T-helper 2 cell treated with Interferon-gamma antibody and Interleukin-4, amounts not matched to agents 100 ng/mL and 5 ng/mL, for 36 hours (primary cell): ENCODE data around the gene VPS13D. TPM values are rescaled to one million over a fixed set of nuclear protein-coding genes. Genes with fewer than 3 reads are reported as not detected.
"Not testable (repeated sequence)": the region's sequence is repeated elsewhere in the genome, so short reads cannot be mapped to it uniquely, and the experiment has no call there.

ENCODE experiments used
- intact Hi-C: fragments of 100-400 bp; cut with micrococcal nuclease; formaldehyde crosslinking; loops from one replicate; pipeline ENCODE4 v1.15.1; 2023
- total RNA-seq: library from RNA; stranded (reverse); gene quantifications from 2 replicates; pipeline ENCODE4 v1.2.3, GENCODE V29; 2022

The VPS13D gene
- total RNA-seq, 1 donor from 2014 or later, result 30.9 TPM

DNA sequence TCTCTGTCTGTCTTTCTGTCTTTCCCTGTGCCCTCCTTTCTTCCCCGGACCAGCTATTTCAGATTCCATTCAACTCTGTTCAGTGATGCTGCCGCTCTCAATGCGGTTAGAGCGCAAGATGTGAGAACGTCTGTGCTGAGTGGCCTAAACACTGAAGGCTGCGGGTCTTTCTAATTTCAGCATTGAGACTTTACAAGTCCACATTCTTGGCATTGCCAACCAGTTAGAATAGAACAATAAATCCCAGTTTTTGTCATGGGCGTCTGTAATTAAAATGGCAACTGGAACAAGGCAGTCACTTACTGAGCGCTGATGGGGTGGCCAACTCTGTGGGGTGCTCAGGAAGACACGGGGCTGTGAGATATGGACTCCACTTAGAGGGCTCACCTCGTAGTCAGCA lies 275.4 kb downstream of the VPS13D start:
- intact Hi-C loops, result no loop called here

DNA sequence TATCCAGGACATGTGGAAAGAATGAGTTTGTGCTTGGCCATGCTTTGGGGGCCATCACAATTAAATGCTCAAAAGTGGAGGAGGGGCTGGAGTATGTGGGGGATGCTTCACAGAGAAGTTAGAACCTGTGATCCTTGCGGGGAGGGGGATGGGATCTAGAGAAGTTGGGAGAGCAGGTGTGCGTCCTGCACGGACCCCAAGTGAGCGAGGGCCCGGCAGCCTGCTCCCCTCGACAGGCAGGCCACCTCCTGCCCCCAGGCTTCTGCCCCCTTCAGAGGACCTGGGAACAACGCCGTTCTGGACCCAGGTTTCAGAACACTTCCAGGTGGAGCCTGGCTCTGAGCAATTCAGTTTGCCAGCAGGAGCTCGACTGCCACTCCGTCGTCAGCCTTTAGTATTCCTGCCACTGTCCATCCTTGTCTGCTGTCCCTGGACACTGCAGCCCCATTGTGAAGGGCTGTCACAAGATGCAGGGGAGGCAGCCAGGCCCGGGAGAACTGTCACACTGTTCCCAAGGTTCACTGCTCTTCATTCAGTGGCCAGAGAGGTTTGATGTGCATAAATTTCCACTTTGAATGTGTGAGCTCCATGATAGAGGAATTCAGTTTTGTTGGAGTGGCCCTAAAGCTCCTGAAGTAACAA lies 275.9 kb downstream of the VPS13D start:
- intact Hi-C loops, result no loop called here

DNA sequence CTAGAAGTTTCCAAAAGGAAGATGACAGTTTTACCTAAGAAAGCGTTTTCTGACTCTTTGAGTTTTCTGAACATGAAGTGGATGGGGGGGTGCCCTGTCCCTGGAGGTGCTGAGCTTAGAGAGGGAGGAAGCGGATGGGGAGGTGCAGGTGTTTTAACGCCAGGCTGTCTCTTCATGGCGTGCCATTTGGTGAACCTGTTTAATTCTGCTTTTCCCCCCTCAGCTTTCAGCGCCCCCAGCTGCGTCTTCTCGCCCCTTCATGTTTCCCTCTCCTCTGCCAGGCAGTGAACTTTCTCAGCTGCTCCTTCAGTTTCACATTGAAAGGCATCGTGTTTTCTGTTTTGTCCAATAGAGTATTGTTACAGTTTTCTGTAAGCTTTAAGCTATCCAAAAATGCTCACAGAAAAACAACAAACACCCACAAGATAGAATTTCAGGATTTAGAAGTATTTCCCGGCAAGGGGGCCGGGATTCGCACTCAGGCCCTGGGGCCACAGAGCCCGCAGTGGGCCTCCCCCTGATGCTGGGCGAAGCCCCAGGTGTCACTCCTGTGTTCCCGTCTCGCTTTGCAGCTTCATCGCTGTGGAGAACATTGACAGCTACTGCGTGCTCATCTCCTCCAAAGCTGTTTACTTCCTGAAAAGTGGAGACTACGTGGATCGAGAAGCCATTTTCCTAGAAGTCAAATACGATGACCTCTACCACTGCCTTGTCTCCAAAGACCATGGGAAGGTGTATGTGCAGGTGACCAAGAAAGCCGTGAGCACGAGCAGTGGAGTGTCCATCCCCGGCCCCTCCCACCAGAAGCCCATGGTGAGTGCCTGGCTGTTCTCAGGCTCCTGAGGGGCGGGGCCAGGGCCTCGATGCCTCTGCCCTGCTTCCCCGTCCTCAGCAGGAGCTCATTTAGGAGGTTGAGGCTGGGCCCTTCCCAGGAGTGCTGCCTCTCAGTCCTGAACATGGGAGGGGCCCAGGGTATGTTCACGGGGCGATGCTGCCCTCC lies 276.8 kb downstream of the VPS13D start:
- intact Hi-C loops, result no loop called here

DNA sequence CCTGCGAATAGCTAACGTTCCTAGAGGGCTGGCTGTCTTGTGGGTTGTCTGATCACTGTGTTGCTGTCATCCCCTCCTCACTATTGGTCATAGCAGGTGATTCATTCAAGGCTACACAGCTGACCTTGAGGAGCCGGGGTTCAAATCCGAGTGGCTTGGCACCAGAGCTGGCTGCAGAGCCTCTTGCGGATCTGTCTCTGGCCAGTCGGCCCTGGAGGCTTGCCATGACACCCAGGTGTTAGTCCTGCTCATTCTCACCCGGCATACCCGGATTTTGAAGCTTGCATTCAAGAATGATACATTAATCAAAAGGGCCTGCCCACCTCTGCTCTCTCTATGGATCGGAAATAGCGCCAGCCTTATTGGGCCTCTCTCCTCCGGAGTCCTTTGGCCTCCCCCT lies 277.8 kb downstream of the VPS13D start:
- intact Hi-C loops, result no loop called here

DNA sequence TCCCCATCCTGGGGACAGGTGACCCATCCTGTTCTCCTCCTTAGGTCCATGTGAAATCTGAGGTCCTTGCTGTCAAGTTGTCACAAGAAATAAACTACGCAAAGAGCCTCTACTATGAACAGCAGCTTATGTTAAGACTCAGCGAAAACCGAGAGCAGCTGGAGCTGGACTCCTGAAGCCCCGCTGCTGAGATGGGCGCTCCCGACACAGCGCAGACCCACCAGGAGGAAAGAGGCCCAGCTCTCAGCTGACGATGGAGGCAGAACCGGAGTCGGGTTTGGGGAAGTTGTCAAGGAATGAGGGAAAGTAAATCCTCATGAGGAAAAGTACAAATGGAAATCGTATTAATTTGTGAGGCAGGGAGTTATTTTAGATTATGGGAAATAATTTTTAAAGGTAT lies 279.0 kb downstream of the VPS13D start:
- intact Hi-C loops, result no loop called here

DNA sequence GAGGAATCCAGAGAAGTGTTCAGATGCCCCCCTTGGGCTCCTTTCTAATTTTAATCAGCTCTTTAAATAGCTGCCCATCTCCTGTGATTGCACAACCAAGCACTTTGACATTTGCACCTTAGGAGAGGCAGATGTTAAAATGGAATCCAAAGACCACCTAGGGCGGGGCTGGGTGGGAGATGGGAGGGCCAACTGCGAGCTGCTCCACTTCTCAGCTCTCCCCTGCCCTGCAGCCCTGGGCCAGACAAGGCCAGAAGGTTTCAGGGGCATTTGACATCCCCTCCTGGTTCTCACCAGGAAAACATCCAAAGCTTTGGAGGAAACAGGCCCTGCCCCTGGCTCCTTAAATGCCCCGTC lies 281.3 kb downstream of the VPS13D start:
- intact Hi-C loops, result loop anchor here (1.0 to 5.0 kb wide), 3 partner anchors 33 to 91 kb away; no protein-coding TSS in a partner anchor

DNA sequence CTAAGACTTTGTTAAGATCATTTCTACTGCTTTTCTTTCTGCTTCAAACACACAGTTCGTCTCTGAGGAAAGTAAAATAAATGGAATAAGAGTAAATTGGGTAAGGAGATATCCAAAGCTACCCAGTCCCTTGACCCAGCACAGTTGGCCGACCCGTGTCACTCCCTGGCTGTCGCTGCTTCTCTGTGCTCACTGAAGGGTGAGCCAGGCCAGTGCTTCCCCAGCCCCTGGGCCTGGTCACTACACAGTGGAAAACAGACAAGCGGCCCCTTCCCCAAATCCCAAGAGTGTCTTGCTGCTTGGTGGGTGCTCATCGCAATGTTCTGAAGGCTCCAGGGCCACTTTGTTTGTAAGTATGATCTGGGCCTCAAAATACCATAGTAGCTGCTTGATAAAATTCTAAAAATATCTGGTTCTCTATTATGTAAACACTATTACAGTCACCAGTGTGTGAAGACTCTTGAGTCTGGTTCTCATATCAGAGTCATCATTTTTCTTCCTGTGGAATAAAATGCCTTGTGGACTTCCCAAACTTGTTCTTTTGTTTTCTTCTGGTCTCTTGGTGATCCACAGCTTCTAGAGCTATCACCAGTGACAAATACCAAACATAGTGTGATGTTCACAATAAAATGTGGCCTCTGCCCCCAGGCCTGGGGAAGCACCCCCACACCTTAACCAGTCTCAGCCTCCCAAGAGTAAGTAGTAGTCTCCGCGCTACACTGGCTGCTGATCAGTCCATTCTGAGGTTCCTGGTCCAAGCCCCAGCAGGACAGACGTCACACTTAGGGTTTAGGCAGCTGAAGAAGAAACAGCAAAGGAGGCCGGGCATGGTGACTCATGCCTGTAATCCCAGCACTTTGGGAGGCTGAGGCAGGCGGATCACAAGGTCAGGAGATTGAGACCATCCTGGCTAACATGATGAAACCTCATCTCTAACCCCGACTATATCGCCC lies 282.0 kb downstream of the VPS13D start:
- intact Hi-C loops, result loop anchor here (1.0 to 5.0 kb wide), 3 partner anchors 33 to 91 kb away; no protein-coding TSS in a partner anchor

DNA sequence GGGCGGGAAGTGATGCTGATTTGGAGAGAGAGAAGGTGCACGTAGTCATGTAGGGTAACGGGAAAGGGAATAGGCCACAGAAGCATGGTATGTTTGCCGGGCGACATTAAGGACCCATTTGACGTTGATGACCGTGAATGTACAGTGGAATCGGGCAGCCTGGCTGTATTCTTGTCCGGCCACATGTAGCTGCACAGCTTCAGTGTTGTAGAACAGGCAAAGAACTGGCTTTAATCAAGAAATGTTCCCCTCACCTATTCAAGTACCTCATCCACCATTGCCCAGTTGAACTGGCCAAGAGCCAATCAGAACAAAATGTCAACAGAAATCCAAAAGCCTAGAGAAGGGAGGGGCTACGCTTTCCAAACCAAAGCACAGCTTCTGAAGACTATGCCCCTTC lies 283.4 kb downstream of the VPS13D start:
- intact Hi-C loops, result loop anchor here (5.0 kb wide), 1 partner anchor 89 kb away; no protein-coding TSS in a partner anchor

DNA sequence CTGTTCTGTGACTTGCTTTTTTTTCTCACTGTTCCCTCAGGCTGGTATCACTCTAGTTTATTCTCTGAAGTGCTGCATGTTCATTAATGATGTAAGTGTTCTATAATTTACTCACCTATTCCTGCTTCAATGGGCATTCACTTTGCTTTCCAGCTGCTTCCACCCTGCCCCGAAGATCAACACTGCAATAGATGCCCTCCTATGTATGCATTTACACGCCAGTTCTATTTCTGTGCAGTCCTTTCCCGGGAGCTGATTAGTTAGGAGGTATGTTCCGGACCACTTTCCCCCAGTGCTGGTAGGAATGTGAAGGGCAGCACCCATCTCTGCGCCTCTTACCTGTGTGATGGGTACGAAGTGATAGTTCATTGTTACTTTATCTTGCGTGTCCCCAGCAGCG lies 284.8 kb downstream of the VPS13D start:
- intact Hi-C loops, result loop anchor here (5.0 kb wide), 1 partner anchor 88 kb away; no protein-coding TSS in a partner anchor

DNA sequence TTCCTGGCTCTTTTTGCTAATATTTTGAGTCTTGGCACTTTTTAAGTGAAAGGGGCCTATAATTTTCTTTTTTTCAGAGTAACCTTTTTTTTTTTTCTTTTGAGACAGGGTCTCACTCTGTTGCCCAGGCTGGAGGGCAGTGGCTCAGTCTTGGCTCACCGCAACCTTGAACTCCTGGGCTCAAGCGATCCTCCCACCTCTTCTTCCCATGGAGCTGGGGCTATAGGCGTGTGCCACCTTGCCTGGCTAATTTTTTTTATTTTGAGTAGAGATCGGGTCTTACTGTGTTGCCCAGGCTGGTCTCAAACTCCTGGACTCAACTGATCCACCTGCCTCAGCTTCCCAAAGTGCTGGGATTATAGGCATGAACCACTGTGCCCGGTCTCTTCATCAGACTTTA lies 285.4 kb downstream of the VPS13D start:
- intact Hi-C loops, result no loop called here

DNA sequence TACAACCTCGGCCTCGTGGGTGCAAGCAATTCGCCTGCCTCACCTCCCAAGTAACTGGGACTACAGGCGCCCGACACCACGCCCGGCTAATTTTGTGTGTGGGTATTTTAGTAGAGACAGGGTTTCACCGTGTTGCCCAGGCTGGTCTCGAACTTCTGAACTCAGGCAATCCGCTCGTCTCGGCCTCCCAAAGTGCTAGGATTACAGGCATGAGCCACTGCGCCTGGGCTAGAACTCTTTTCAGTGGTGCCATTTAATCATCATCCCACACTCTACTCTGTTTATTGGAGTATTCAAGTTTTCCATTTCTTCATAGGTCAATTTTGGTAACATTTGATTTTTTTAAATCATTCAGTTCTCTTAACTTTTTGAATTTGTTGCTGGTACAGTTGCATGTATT lies 286.9 kb downstream of the VPS13D start:
- intact Hi-C loops, result no loop called here

DNA sequence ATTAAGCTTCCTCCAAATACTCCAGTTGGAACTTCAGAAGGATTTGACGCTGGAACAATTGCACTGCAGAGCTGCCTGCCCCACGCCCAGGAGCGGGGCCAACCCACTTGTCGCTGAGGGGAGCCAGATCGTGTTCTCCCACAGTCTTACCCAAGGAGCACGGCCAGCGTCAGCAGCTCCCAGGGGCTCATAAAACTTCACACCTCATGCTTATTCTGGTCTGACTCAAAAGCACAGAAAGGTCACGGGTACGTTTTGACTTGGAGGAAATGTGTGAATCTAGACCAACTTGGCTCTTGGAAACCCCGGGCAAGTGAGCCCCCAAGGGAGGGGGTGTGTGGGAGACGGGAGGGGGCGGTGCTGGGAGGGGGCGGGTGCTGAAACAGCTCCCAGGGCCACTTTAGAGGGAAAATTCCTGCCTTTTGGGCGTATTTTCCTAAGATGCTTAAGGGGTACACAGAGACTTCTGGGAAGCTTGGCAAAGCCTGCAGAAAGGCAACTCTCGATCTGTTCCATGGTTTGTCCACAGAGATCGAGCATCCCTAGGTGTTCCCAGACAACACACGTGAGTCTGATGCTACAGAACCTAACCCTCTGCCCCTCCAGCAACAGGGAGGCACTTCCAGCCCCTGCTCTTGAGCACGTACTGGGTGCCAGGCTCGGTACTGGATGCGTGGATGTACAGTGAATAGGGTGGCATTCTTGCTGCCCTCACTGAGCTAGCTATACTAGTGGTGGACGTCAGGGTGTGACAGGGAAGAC lies 289.3 kb downstream of the VPS13D start:
- intact Hi-C loops, result loop anchor here (1.0 kb wide), 1 partner anchor 16 kb away; no protein-coding TSS in a partner anchor

DNA sequence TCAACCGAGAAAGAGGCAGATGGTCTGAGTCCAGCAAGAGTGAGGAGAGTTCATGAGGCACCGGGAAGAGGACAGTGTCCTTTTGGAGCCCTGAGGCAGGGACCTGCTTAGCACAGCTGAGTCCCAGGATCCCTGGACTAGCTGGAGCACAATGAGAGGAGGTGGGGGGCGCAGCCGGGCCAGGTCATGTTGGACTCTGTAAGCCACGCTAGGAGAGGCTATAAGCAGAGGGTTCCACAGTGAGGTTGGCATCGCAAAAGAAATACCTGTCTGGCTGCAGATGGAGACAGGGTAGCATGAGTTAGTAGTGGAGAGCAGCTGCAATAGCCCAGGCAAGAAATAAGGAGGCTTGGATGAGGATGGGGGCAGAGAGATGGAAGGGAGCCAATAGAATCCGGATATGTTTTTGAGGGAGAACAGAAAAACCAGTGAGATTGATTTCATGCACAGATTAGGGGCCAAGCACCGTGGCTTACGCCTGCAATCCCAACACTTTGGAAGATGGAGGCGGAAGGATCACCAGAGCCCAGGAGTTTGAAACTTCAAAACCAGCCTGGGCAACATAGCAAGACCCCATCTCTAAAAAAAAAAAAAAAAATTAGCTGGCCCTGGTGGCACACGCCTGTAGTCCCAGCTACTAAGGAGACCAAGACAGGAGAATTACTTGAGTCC lies 290.0 kb downstream of the VPS13D start:
- intact Hi-C loops, result no loop called here

DNA sequence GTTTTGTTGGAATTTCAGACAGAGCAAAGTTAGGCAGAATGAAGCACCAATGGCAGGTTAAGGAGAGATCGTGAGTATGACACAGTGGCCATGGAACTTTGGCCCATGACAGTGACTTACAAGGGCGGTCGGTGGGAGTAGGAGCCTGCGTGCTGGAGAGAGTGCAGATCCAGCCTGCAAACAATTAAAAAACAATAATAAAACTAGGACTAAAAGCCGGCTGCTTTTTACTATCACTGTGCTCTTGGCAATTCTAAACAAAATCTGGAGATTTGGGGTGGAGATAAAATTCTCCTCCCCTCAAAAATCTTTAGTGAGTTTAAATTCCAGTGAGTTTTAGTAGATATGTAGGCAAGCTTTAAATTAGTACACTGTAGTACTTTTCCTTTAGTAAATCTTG lies 291.3 kb downstream of the VPS13D start:
- intact Hi-C loops, result no loop called here

DNA sequence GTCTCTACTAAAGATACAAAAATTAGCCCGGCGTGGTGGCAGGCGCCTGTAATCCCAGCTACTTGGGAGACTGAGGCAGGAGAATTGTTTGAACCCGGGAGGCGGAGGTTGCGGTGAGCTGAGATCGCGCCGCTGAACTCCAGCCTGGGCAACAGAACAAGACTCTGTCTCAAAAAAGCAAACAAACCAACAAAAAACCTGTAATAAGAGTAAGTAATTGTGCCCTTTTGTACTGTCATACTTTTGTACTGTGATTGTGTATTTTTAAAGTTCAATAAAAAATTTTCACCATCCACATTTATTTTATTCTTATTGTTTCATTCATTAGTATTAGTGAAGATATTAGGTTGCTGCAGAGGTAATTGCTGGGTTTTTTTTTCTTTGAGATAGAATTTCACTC lies 292.9 kb downstream of the VPS13D start:
- intact Hi-C loops, result not testable (repeated sequence)

DNA sequence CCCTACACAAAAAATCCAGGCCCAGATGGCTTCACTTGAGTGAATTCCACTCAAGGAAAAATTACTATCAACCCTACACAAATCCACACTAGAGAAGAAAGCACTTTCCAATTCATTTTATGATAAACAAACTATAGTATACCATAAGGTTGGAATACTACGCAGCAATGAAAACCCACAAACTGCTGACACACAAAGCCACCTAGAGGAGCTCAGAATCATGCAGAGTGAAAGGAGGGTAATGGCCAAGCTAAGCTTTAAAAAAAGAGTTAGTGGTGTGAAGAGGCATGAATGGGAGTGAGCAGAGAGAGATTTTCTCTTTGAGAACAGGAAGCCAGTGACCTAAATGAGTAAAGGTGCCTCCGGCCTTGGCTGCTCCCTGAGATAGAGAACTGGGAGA lies 294.4 kb downstream of the VPS13D start:
- intact Hi-C loops, result no loop called here

DNA sequence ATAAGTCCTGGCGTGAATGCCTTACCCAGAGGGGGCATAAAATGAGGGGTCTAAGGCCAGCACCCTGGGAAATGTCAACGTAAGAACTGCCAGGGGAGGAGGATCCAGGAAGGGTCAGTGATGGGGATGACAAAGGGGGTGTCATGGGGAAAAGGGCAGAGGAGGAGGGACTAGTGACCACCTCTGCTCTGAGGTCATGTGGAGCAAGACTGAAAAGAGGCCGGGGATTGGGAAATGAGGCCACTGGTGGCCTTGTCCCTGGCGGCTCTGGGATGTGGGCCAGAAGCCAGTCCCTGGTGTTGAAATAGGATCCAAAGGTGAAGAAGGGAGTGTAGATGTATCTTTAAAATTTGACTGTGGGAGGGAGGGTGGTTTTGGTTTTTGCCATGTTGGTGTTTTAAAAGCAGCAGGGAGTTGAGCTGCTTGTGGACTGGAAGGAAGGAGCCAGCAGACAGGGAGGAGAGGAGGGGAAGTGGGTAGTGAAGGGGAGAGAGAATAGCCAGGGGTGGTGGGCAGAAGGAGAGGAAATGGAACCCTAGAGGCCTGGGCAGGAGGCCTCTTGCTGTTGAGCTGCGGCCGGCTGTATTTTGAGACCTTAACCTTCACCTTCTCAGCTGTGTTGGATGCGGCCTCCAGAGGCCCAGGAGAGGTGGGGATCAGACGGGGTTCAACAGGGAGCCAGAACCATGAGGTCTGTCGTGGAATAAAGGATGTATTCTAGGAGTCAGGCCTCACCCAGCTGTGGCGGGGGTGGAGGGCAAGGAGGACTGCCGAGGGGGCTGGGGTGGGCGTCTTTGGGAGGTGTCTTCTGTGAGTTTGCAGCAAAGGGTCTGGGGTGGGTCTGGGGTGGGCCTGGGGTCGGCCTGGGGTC lies 295.7 kb downstream of the VPS13D start:
- intact Hi-C loops, result no loop called here

DNA sequence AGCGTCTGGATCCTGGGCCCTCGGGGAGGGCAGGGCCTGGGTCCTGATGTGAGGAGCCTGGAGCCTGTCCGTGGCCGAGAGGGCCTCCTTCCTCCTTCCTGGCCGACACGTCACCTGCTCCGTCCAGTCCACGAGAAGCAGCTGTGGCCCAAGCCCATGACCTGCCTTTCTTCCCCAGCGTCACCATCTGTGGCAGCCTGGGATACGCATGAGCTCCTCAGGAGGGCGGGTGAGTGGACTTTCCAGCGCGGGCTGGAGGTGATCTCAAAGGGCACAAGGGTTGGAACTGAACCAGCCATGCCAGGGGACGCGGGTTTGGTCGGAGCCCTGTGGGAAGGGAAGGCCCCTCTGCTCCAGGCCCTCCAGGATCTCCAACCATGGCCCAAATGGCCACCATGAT lies 297.7 kb downstream of the VPS13D start:
- intact Hi-C loops, result no loop called here
